ENCODE data around the gene ADARB2.

ADARB2 gene

DNA sequence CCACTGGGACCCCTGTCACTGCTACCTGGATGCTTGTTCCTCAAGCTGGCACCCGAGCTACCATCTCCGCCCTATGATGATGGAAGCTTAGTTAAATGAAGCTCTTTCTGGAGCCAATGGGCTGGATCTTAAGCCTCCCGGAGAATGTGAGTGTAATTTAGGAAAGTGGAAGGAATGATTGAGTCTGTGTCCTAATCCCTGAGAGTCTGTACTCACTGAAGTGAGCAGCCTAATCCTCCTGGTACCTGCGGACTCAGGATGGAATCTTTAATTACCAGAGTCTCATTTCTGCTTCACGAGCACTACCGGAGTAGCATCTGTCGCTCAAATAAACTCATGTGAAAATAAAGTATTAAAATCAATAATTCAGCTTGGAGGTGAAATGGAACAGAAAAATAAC is 425.6 kb downstream of the ADARB2 start:
- DNase-seq: no peak

DNA sequence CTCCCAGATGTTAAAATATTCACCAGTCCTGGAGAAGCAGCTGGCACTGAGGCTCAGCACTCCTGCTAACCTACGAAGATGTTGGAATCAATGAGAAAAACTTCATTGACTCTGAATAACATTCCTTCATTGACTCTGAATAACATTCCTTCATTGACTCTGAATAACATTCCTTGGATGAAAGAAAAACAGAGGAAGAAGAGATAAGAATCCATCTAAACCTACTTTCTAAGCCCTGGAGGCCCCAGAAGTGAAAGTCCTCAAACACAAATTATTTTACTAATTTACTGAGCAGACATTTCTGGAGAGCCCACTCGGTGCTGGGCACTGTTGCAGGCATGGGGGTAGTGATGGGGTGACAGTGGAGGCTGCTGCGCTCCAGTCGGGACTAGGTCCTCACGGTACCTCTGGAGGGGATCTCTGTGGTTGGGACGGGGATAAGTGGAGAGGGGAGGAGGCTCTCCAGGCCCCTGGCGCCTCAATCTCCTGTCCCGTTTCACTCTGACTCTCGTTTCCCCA is 427.0 kb downstream of the ADARB2 start:
- no peak for DNase-seq

GRCh38 chr10:1309617-1310270 is 427.6 kb downstream of the ADARB2 start:
- no peak for DNase-seq

GRCh38 chr10:1308962-1309616 is 428.2 kb downstream of the ADARB2 start:
- no peak for DNase-seq

GRCh38 chr10:1308173-1308961 is 429.0 kb downstream of the ADARB2 start:
- DNase-seq: no peak

GRCh38 chr10:1301143-1301542 is 436.2 kb downstream of the ADARB2 start:
- DNase-seq: no peak

GRCh38 chr10:1300218-1300617 is 437.1 kb downstream of the ADARB2 start:
- DNase-seq: no peak

GRCh38 chr10:1299041-1299726 is 438.1 kb downstream of the ADARB2 start:
- no peak for DNase-seq

- no peak for DNase-seq
Measured at GRCh38 chr10:1297566-1298301, 439.6 kb downstream of the ADARB2 start.

GRCh38 chr10:1295756-1296480 is 441.4 kb downstream of the ADARB2 start:
- DNase-seq: no peak

- no peak for DNase-seq
Measured at GRCh38 chr10:1294748-1295147, 442.6 kb downstream of the ADARB2 start.

DNA sequence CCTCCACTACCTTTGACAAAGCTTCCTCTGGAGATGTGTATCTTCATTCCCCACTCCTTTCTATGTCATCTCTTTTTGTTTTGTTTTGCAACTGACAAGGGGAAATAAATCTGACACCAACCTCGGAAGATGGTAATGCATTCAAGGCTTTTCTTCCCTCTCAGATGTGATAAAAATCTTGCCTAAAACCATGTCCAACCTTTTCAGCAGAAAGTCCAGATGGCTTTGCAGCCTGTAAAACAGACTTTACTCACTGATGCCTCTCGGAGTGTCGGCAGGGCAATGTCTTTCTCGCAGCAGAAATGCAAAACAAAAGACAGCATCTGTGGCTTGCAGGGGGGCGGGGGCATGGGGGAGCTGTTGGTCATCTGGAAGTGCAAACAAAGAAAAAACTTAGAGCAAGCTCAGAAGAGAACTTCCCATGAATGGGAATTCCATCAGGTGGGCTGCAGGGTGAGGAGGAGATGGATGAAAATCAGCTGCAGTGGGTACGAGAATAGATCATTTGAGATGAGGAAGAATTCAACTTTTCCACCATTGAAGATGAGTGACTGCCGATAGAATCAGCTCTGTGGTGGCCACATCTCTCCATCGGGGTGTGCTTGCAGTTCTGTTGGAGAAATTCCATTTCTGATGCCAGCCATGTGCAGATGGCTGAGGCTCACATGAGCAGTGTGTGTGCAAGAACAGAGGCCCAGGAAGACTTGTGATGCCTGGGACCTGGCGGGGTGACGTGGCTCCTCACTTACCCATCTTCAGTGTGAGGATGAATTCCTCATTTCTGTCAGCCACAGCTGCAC is 443.5 kb downstream of the ADARB2 start:
- no peak for DNase-seq

DNA sequence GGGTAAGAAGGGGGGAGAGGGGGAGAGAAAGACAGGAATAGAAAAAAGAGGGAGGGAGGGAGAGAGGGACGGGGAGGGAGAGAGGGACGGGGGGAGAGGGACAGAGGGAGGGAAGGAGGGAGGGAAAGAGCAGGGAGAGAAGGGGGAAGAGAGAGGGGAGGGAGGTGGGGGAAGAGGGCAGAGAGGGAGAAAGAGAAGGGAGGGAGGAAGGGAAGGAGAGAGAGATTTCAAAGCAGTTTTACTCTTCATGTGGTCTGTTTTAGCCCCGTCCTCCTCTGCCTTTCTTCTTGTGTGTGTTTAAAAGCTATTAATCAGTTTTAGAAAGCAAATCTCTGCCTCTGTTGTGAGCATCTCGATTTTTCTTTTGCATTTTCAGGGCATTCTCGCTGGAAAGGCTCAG is 444.2 kb downstream of the ADARB2 start:
- no peak for DNase-seq

DNA sequence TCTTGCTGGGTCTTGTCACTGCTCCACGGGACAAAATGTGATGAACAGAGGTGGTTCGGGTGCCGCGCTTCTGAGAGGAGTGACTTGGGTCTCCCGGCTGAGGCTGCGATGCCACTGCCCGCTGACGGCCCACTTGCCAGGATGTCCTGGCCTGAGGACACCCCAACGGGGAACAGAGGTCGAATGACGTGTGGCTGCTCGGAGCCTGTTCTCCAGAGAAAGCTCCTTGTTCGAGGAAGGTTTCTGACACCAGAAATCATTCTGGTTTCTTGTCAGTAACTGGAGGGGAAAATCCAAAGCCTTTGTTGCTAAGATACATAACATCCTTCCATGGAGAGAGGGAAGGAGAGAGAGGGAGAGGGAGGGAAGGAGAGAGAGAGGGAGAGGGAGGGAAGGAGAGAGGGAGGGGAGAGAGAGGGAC is 444.7 kb downstream of the ADARB2 start:
- no peak for DNase-seq

- DNase-seq: no peak
Measured at GRCh38 chr10:1291178-1292090, 445.9 kb downstream of the ADARB2 start.

DNA sequence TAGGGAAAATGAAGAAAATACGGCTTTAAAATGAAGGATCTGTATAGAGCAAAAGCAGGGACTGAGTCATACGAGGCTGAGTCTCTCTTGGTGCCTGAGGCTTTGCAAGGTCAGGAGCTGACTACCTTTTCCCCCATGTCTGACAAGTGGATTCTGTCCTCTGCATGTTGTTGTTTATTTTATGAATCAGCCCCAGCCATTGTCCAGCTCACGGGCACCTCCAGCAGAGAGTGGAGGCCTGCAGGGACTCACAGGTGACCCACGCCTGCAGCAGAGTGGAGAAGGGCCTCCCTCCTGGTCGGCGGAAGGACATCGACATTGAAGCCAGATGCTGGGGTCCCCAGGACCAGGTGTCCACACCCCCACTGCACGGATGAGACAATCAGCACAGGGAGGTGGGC is 447.3 kb downstream of the ADARB2 start:
- no peak for DNase-seq

DNA sequence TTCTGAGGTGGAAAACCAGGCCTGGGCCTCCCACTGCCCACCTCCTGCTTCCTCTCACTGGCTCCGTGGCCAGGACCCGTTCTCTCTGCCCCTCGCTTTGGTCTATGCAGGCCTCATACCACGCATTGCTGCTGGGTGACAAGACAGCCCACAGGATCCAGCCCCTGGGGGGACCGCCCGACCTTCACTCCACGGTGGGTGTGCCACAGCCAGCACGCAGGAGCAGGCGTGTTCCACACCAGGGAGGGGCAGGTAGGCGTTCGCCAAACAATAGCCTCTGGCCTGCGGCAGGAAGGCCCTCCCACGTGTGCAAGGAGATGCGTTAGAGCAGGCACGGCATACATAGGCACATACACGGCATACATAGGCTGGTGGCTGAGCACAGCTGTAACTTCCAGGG is 447.7 kb downstream of the ADARB2 start:
- DNase-seq: no peak

- no peak for DNase-seq
Measured at GRCh38 chr10:1287971-1288401, 449.3 kb downstream of the ADARB2 start.

GRCh38 chr10:1287487-1287886 is 449.8 kb downstream of the ADARB2 start:
- DNase-seq: no peak

All from right kidney (tissue), 1 donor.